H9 (cell line): ENCODE measurements around the gene ECHS1. TPM values are rescaled to one million over a fixed set of nuclear protein-coding genes. Genes with fewer than 3 reads are reported as not detected.

Experiments used
- DNase-seq: peaks from one replicate; pipeline ENCODE4 v3.0.0-alpha.2; 2017
- H2AFZ ChIP-seq: one replicate; pipeline ENCODE4 v1.6.1; 2013; ENCODE audit warnings: mild to moderate bottlenecking, low read length, control low read depth, moderate library complexity
- H2AK5ac ChIP-seq: 2 replicates; pipeline ENCODE4 v1.6.1; 2013; ENCODE audit warnings: low read length, control low read depth, mixed read lengths; ENCODE audit not compliant: insufficient read length
- H2BK120ac ChIP-seq: one replicate; pipeline ENCODE4 v1.6.1; 2013; ENCODE audit warnings: low read depth, mild to moderate bottlenecking, low read length, control low read depth, inconsistent platforms; ENCODE audit not compliant: poor library complexity, severe bottlenecking
- H2BK12ac ChIP-seq: 2 replicates; pipeline ENCODE4 v1.6.1; 2013; ENCODE audit warnings: low read length, control low read depth, mixed read lengths, low read depth; ENCODE audit not compliant: insufficient read length
- H2BK15ac ChIP-seq: 2 replicates; pipeline ENCODE4 v1.6.1; 2013; ENCODE audit warnings: low read depth, low read length, control low read depth
- H2BK20ac ChIP-seq: one replicate; pipeline ENCODE4 v1.6.1; 2013; ENCODE audit warnings: low read depth, mild to moderate bottlenecking, low read length, control low read depth, inconsistent platforms; ENCODE audit not compliant: poor library complexity, severe bottlenecking
- H2BK5ac ChIP-seq: 2 replicates; pipeline ENCODE4 v1.6.1; 2013; ENCODE audit warnings: low read length, control low read depth, mixed read lengths; ENCODE audit not compliant: insufficient read length
- H3K14ac ChIP-seq: 2 replicates; pipeline ENCODE4 v1.6.1; 2013; ENCODE audit warnings: low read length, control low read depth; ENCODE audit not compliant: insufficient read depth
- H3K18ac ChIP-seq: 2 replicates; pipeline ENCODE4 v1.6.1; 2013; ENCODE audit warnings: low read depth, mild to moderate bottlenecking, mixed read lengths, low read length, control low read depth; ENCODE audit not compliant: insufficient read length
- H3K23ac ChIP-seq: 2 replicates; pipeline ENCODE4 v1.6.1; 2013; ENCODE audit warnings: low read length, control low read depth, mixed read lengths, low read depth; ENCODE audit not compliant: insufficient read length
- H3K23me2 ChIP-seq: 2 replicates; pipeline ENCODE4 v1.6.1; 2013; ENCODE audit warnings: low read depth, mild to moderate bottlenecking, mixed read lengths, low read length, control low read depth; ENCODE audit not compliant: insufficient read length, poor library complexity, severe bottlenecking
- H3K27ac ChIP-seq: 2 replicates; pipeline ENCODE4 v1.5.1; 2013; ENCODE audit warnings: low read length, control low read depth, mixed read lengths, low read depth; ENCODE audit not compliant: insufficient read length
- H3K27me3 ChIP-seq: 2 replicates; pipeline ENCODE4 v1.6.1; 2013; ENCODE audit warnings: low read length, control low read depth, inconsistent platforms; ENCODE audit not compliant: insufficient read depth
- H3K4ac ChIP-seq: 2 replicates; pipeline ENCODE4 v1.6.1; 2013; ENCODE audit warnings: low read depth, mild to moderate bottlenecking, control low read depth, inconsistent platforms, low read length, moderate library complexity
- H3K4me1 ChIP-seq: 2 replicates; pipeline ENCODE4 v1.6.1; 2013; ENCODE audit warnings: low read length, control low read depth, inconsistent platforms; ENCODE audit not compliant: insufficient read depth
- H3K4me2 ChIP-seq: 2 replicates; pipeline ENCODE4 v1.6.1; 2013; ENCODE audit warnings: low read length, control low read depth, mixed read lengths; ENCODE audit not compliant: insufficient read length, insufficient read depth
- H3K56ac ChIP-seq: 2 replicates; pipeline ENCODE4 v1.6.1; 2013; ENCODE audit warnings: low read depth, mild to moderate bottlenecking, mixed read lengths, low read length, control low read depth; ENCODE audit not compliant: insufficient read length
- H3K79me1 ChIP-seq: 2 replicates; pipeline ENCODE4 v1.6.1; 2013; ENCODE audit warnings: low read depth, mild to moderate bottlenecking, moderate library complexity, low read length, control low read depth, inconsistent platforms; ENCODE audit not compliant: insufficient read depth, poor library complexity, severe bottlenecking
- H3K79me2 ChIP-seq: 2 replicates; pipeline ENCODE4 v1.6.1; 2013; ENCODE audit warnings: low read length, control low read depth, inconsistent platforms; ENCODE audit not compliant: insufficient read depth
- H3K9ac ChIP-seq: 2 replicates; pipeline ENCODE4 v1.6.1; 2013; ENCODE audit warnings: low read length, control low read depth, mixed read lengths; ENCODE audit not compliant: insufficient read length; ENCODE audit errors: extremely low read depth
- H3K9me3 ChIP-seq: one replicate; pipeline ENCODE4 v1.6.1; 2013; ENCODE audit warnings: low read depth, low read length, inconsistent platforms; ENCODE audit not compliant: control insufficient read depth
- H3T11ph ChIP-seq: one replicate; pipeline ENCODE4 v1.6.1; 2013; ENCODE audit warnings: mild to moderate bottlenecking, low read length, control low read depth, inconsistent platforms
- H4K20me1 ChIP-seq: one replicate; pipeline ENCODE4 v1.6.1; 2013; ENCODE audit not compliant: control insufficient read depth, insufficient read length, insufficient read depth
- H4K5ac ChIP-seq: 2 replicates; pipeline ENCODE4 v1.6.1; 2013; ENCODE audit warnings: low read depth, mild to moderate bottlenecking, mixed read lengths, low read length, control low read depth; ENCODE audit not compliant: insufficient read length
- H4K8ac ChIP-seq: replicated peaks from 2 replicates; pipeline ENCODE4 v1.6.1; 2013; ENCODE audit warnings: low read length, control low read depth, mixed read lengths, low read depth; ENCODE audit not compliant: insufficient read length
- H4K91ac ChIP-seq: 2 replicates; pipeline ENCODE4 v1.6.1; 2013; ENCODE audit warnings: low read depth, mild to moderate bottlenecking, moderate library complexity, mixed read lengths, low read length, control low read depth; ENCODE audit not compliant: insufficient read length
- H3K27ac Mint-ChIP-seq, 3 experiments: 2 replicates in 2 of 3; 3 replicates in 1 of 3; pipeline ENCODE4 v1.8.0; 2020 to 2021; ENCODE audit warnings: mixed read lengths in 3 of 3, mild to moderate bottlenecking in 1 of 3, moderate library complexity in 1 of 3
- H3K27me3 Mint-ChIP-seq: 2 replicates; pipeline ENCODE4 v1.8.0; 2021; ENCODE audit warnings: low read depth, mild to moderate bottlenecking, moderate library complexity, mixed read lengths
- H3K36me3 Mint-ChIP-seq, 3 experiments: 2 replicates in 2 of 3; 3 replicates in 1 of 3; pipeline ENCODE4 v1.8.0; 2020 to 2021; ENCODE audit warnings: low read depth in 3 of 3, mixed read lengths in 3 of 3; ENCODE audit not compliant: insufficient read depth in 1 of 3
- H3K4me1 Mint-ChIP-seq, 2 experiments: 2 replicates each; pipeline ENCODE4 v1.8.0; 2020; ENCODE audit warnings: mixed read lengths in 2 of 2
- H3K4me3 Mint-ChIP-seq, 2 experiments: 2 replicates in 1 of 2; 3 replicates in 1 of 2; pipeline ENCODE4 v1.8.0; 2020 to 2021; ENCODE audit warnings: mild to moderate bottlenecking in 2 of 2, mixed read lengths in 2 of 2, moderate library complexity in 1 of 2
- H3K9me3 Mint-ChIP-seq, 2 experiments: 2 replicates in 1 of 2; 3 replicates in 1 of 2; pipeline ENCODE4 v1.8.0; 2020; ENCODE audit warnings: mild to moderate bottlenecking in 2 of 2, mixed read lengths in 2 of 2, moderate library complexity in 1 of 2
- CTCF ChIP-seq: fragments of 200-600 bp; sonication (generic); conservative IDR thresholded peaks from 3 replicates; pipeline ENCODE4 v1.8.0; 2021; ENCODE audit warnings: antibody characterized with exemption, mild to moderate bottlenecking
- WGBS: extraction: QIAGEN DNeasy Blood & Tissue Kit; methylation state at CpG from one replicate; pipeline ENCODE4 v1.1.7; 2013; ENCODE audit warnings: missing lambda C conversion rate, low lambda C conversion rate, mixed read lengths; ENCODE audit not compliant: insufficient read length; ENCODE audit errors: extremely low coverage; 5-methylcytosine and 5-hydroxymethylcytosine counted together
- total RNA-seq: library from RNA; stranded (reverse); gene quantifications from 2 replicates; pipeline ENCODE4 v1.2.1, GENCODE V29; 2021

Gene ECHS1
- total RNA-seq, 1 experiment from 2014 or later: 94.1 TPM

DNA sequence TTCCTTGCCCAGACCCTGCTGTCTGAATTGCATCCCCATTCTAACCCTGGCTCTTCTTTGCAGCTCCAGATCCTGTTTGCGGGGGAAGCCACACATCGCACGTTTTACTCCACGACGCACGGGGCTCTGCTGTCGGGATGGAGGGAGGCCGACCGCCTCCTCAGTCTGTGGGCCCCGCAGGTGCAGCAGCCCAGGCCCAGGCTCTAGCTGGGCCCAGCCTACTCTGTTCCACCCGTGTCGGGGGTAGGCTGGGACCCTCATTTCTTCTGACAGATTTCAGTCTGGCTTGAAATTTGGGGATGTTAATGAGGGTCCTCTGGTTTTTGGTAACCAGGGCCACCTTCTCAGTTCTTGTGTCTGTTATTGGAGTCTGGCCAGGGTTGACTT, 18.1 kb upstream of the ECHS1 start:
- Mint-ChIP-seq H3K4me1 (peaks cover 9 to 12% of the 10 kb centered on the region in 2 experiments), H3K36me3 (peaks cover 7 to 9% (median 8%) of the 10 kb centered on the region in 3 experiments), H3K4me3 (no peak overlapping the region), H3K27me3 (no peaks in the 10 kb centered on the region), H3K27ac (no peak overlapping the region), H3K9me3 (no peaks in the 10 kb centered on the region; a peak in 1 of 5 replicates)
- Histone ChIP-seq H3K23ac (no peak overlapping the region), H3K23me2 (peaks cover 5% of the 10 kb centered on the region), H4K91ac (no peak overlapping the region), H3K27me3 (no peaks in the 10 kb centered on the region), H3K9ac (no peak overlapping the region), H3K18ac (no peak overlapping the region), H2BK12ac (no peak overlapping the region), H3K56ac (no peak overlapping the region), H2BK20ac (no peak overlapping the region), H2BK5ac (no peak overlapping the region), H2BK120ac (no peak overlapping the region), H3K14ac (no peak overlapping the region), H4K20me1 (no peaks in the 10 kb centered on the region), H3K4me1 (no peaks in the 10 kb centered on the region), H4K8ac (no peak overlapping the region), H3K79me2 (peaks cover 3% of the 10 kb centered on the region; the same call in 1 of the 2 replicates), H3K4me2 (no peak overlapping the region), H4K5ac (no peak overlapping the region), H3K9me3 (no peaks in the 10 kb centered on the region), H3T11ph (no peak overlapping the region), H3K27ac (no peak overlapping the region), H2AFZ (no peak overlapping the region), H2BK15ac (no peak overlapping the region), H3K79me1 (peaks cover 4% of the 10 kb centered on the region), H3K4ac (no peak overlapping the region), H2AK5ac (no peak overlapping the region)
- TF ChIP-seq CTCF: no peak
- DNase-seq: no peak
- no CpG with 5 or more reads among the region's 12 CpGs for WGBS
